ENCODE data around the gene GPR75. TPM values are rescaled to one million over a fixed set of nuclear protein-coding genes. Genes with fewer than 3 reads are reported as not detected.

Gene GPR75
- total RNA-seq, 1 donor from 2014 or later: 5.2 TPM

DNA sequence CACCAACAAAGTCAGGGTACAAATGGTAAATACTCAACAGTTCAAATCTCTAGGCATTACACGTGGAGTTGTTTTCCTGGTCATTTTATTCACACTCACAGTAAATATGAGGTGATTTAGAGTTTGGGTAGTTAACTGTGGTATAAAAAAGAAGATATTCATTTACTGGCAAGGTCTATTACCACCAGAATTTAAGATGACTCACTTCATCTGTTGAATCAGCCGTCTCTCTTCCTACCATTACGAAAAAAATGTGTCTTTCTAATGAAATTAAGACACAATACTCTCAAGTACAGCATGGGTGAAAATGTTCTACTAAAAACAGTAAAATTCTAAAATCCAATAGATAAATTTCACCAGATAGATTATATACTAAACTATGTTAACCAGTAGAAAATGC is 21.0 kb upstream of the GPR75 start:
- peaks cover 47% of the 10 kb centered on the region for H3K36me3 Mint-ChIP-seq
- no peak for DNase-seq (ENCODE audit: low spot score in 2 of 2, unreplicated experiment in 2 of 2)
- H3K4me3 Mint-ChIP-seq: no peak overlapping the region
- TF ChIP-seq, protein P1, sequence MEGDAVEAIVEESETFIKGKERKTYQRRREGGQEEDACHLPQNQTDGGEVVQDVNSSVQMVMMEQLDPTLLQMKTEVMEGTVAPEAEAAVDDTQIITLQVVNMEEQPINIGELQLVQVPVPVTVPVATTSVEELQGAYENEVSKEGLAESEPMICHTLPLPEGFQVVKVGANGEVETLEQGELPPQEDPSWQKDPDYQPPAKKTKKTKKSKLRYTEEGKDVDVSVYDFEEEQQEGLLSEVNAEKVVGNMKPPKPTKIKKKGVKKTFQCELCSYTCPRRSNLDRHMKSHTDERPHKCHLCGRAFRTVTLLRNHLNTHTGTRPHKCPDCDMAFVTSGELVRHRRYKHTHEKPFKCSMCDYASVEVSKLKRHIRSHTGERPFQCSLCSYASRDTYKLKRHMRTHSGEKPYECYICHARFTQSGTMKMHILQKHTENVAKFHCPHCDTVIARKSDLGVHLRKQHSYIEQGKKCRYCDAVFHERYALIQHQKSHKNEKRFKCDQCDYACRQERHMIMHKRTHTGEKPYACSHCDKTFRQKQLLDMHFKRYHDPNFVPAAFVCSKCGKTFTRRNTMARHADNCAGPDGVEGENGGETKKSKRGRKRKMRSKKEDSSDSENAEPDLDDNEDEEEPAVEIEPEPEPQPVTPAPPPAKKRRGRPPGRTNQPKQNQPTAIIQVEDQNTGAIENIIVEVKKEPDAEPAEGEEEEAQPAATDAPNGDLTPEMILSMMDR (IDR thresholded peaks at IDR 0.05; ENCODE audit: unreplicated experiment): no peak
- no peak overlapping the region for H3K27ac Mint-ChIP-seq
- no peaks in the 10 kb centered on the region for H3K27me3 Mint-ChIP-seq (ENCODE audit: low read depth)
- H3K4me1 Mint-ChIP-seq: no peaks in the 10 kb centered on the region
- H3K9me3 Mint-ChIP-seq: peaks cover 7% of the 10 kb centered on the region

DNA sequence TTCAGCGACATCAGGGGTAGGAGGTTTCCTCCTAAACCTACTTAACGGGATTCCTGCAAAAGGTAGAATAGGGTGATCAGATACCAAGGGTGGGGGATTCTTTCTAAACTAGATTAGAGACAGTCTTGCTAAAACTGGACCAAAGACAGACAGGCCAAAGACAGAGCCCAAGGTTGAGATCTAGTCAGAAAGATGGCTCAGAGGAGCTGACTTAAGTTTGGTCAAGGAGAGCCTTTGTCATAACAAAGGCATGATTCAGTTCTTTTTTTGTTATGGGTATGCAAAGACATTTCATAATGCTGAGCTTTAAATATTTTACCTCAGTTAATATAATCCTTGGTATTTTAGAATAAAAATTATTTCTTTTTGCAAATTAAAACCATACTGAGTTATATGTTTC is 17.8 kb upstream of the GPR75 start:
- TF ChIP-seq, protein P1 (IDR thresholded peaks at IDR 0.05; ENCODE audit: unreplicated experiment): no peak
- Mint-ChIP-seq H3K36me3 (peaks cover 43% of the 10 kb centered on the region), H3K4me1 (no peaks in the 10 kb centered on the region), H3K4me3 (no peak overlapping the region), H3K9me3 (peaks cover 7% of the 10 kb centered on the region), H3K27me3 (ENCODE audit: low read depth) (no peaks in the 10 kb centered on the region), H3K27ac (no peak overlapping the region)
- DNase-seq (ENCODE audit: low spot score in 2 of 2, unreplicated experiment in 2 of 2): no peak

DNA sequence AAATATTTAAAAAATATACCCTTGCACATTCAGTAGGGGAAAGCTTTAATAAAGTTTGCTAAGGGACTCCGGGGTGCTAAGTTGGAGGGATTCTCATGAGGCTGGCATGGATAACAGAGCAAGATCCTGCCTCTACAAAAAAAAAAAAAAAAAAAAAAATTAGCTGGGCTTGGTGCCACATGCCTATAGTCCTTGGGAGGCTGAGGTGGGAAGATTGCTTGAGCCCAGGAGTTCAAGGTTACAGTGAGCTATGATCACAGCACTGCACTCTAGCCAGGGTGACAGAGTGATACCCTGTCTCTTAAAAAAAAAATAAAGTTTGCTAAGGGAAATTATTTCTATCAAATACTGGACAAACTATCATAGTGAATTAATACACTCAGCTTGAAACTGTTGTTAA is 17.3 kb upstream of the GPR75 start:
- peaks cover 41% of the 10 kb centered on the region for H3K36me3 Mint-ChIP-seq
- no peaks in the 10 kb centered on the region for H3K4me1 Mint-ChIP-seq
- H3K27ac Mint-ChIP-seq: no peak overlapping the region
- H3K4me3 Mint-ChIP-seq: no peak overlapping the region
- peaks cover 7% of the 10 kb centered on the region for H3K9me3 Mint-ChIP-seq
- no peaks in the 10 kb centered on the region for H3K27me3 Mint-ChIP-seq (ENCODE audit: low read depth)
- DNase-seq (ENCODE audit: low spot score in 2 of 2, unreplicated experiment in 2 of 2): no peak
- TF ChIP-seq, protein P1 (IDR thresholded peaks at IDR 0.05; ENCODE audit: unreplicated experiment): no peak

DNA sequence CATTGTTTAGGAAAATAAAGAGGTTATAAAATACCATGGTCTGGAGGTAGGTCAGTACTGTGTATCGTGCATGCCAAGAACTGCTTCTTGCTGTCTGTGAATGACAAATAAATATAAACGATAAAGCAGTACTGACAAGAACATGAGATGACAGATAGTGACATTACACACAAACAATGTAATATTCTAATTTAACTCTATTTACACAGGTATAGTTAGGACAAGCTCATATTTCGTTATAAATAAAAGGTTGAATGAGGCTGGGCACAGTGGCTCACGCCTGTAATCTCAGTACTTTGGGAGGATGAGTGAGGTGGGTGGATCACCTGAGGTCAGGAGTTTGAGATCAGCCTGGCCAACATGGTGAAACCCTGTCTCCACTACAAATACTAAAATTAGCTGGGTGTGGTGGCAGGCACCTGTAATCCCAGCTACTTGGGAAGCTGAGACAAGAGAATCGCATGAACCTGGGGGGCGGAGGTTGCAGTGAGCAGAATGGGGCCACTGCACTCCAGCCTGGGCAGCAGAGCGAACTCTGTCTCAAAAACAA is 14.7 kb upstream of the GPR75 start:
- Mint-ChIP-seq H3K27ac (no peak overlapping the region), H3K9me3 (peaks cover 7% of the 10 kb centered on the region), H3K4me1 (no peaks in the 10 kb centered on the region), H3K4me3 (no peak overlapping the region), H3K27me3 (ENCODE audit: low read depth) (no peaks in the 10 kb centered on the region), H3K36me3 (peaks cover 30% of the 10 kb centered on the region)
- TF ChIP-seq, protein P1 (IDR thresholded peaks at IDR 0.05; ENCODE audit: unreplicated experiment): no peak
- DNase-seq (ENCODE audit: low spot score in 2 of 2, unreplicated experiment in 2 of 2): no peak

DNA sequence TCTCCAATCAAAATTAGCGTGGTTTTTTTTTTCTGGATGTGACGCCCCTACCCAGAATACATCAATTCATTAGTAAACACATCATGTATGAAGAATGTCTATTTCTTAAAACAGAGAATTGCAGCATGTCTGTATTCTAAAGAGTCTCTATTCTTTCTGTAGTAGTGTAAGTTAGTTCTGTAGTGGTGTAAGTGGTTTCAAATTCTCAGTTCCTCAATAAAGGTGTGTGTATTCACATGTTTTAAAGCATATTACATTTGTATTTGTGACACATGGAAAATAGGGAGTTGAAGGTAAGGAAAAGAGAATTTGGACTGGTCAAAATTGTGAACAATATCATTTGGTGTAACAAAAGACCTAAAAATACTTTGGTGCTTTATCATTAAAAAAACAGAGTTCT is 8.0 kb upstream of the GPR75 start:
- H3K36me3 Mint-ChIP-seq: peaks cover 15% of the 10 kb centered on the region
- H3K9me3 Mint-ChIP-seq: no peaks in the 10 kb centered on the region
- DNase-seq (ENCODE audit: low spot score in 2 of 2, unreplicated experiment in 2 of 2): no peak
- peaks cover 15% of the 10 kb centered on the region for H3K4me1 Mint-ChIP-seq
- H3K27ac Mint-ChIP-seq: no peak overlapping the region
- no peak overlapping the region for H3K4me3 Mint-ChIP-seq
- no peaks in the 10 kb centered on the region for H3K27me3 Mint-ChIP-seq (ENCODE audit: low read depth)
- TF ChIP-seq, protein P1 (IDR thresholded peaks at IDR 0.05; ENCODE audit: unreplicated experiment): no peak

DNA sequence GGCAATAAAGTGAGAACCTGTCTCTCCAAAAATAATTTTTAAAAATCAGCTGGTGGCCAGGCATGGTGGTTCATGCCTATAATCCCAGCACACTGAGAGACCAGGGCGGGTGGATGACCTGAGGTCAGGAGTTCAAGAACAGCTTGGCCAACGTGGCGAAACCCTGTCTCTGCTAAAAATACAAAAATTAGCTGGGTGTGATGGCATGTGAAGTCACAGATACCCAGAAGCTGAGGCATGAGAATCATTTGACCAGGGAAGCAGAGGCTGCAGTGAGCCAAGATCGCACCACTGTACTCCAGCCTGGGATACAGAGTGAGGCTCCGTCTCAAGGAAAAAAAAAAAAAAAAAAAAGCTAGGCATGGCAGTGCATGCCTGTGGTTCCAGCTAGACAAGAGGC is 7.4 kb upstream of the GPR75 start:
- H3K27ac Mint-ChIP-seq: no peak overlapping the region
- H3K36me3 Mint-ChIP-seq: peaks cover 15% of the 10 kb centered on the region
- TF ChIP-seq, protein P1 (IDR thresholded peaks at IDR 0.05; ENCODE audit: unreplicated experiment): no peak
- no peak for DNase-seq (ENCODE audit: low spot score in 2 of 2, unreplicated experiment in 2 of 2)
- H3K9me3 Mint-ChIP-seq: no peaks in the 10 kb centered on the region
- H3K27me3 Mint-ChIP-seq (ENCODE audit: low read depth): no peaks in the 10 kb centered on the region
- H3K4me3 Mint-ChIP-seq: no peak overlapping the region
- peaks cover 16% of the 10 kb centered on the region for H3K4me1 Mint-ChIP-seq
